ENCODE results near the gene SERPINB6. TPM values are rescaled to one million over a fixed set of nuclear protein-coding genes. Genes with fewer than 3 reads are reported as not detected.
A peak's percentile ranks its signal among the peaks of the same experiment; 100 is the strongest.
"Not testable (repeated sequence)": the region's sequence is repeated elsewhere in the genome, so short reads cannot be mapped to it uniquely, and the experiment has no call there.

SERPINB6 gene
- total RNA-seq, 6 experiments from 2014 or later: 27.0 to 48.5 (median 38.7) TPM

- ATAC-seq: no peak
- TF ChIP-seq CTCF (IDR thresholded peaks at IDR 0.05) (no peak), POLR2A (IDR thresholded peaks at IDR 0.05) (no peak)
- Histone ChIP-seq H3K4me1 (no peaks in the 10 kb centered on the region), H3K4me3 (no peak overlapping the region), H3K9me3 (no peaks in the 10 kb centered on the region), H3K36me3 (no peaks in the 10 kb centered on the region), H3K27ac (no peak overlapping the region), H3K27me3 (no peaks in the 10 kb centered on the region)
- 83% methylated on average over 13 of the region's 16 CpGs for WGBS (ENCODE audit: insufficient coverage, low coverage, low lambda C conversion rate, missing lambda C conversion rate)
- peak in 1 of 3 donors; percentile 32 for DNase-seq
- intact Hi-C loops (cut with DNase I): no loop called here
These were observed 33.2 kb downstream of the SERPINB6 start for GRCh38 chr6:2938004-2938631.

GRCh38 chr6:2937627-2938003, 33.8 kb downstream of the SERPINB6 start:
- DNase-seq: peak in 1 of 3 donors; percentile 11

GRCh38 chr6:2935566-2936291, 35.6 kb downstream of the SERPINB6 start:
- no peak for ATAC-seq
- intact Hi-C loops (cut with DNase I): no loop called here
- DNase-seq: peak in 1 of 3 donors; percentile 37
- peaks cover 0 to 8% (median 0%) of the 10 kb centered on the region in 4 donors for H3K4me1 ChIP-seq
- no peak overlapping the region for H3K27ac ChIP-seq
- no peak overlapping the region for H3K4me3 ChIP-seq
- H3K27me3 ChIP-seq: no peaks in the 10 kb centered on the region
- no peaks in the 10 kb centered on the region for H3K36me3 ChIP-seq
- TF ChIP-seq CTCF (IDR thresholded peaks at IDR 0.05) (no peak), POLR2A (IDR thresholded peaks at IDR 0.05) (no peak)
- no peaks in the 10 kb centered on the region for H3K9me3 ChIP-seq
- whole genome bisulfite sequencing (ENCODE audit: insufficient coverage, low coverage, low lambda C conversion rate, missing lambda C conversion rate): 80% methylated on average over 1 of the region's 44 CpGs

More at GRCh38 chr6:2937627-2938003, 33.8 kb downstream of the SERPINB6 start:
- no peak overlapping the region for H3K4me3 ChIP-seq
- WGBS (ENCODE audit: insufficient coverage, low coverage, low lambda C conversion rate, missing lambda C conversion rate): no CpG with 5 or more reads among the region's 3 CpGs
- H3K9me3 ChIP-seq: no peaks in the 10 kb centered on the region
- no peaks in the 10 kb centered on the region for H3K4me1 ChIP-seq
- peak in 1 of 4 donors; percentile 20 for ATAC-seq
- H3K27ac ChIP-seq: no peak overlapping the region
- no peaks in the 10 kb centered on the region for H3K36me3 ChIP-seq
- TF ChIP-seq CTCF (IDR thresholded peaks at IDR 0.05) (no peak), POLR2A (IDR thresholded peaks at IDR 0.05) (no peak)
- intact Hi-C loops (cut with DNase I): no loop called here
- no peaks in the 10 kb centered on the region for H3K27me3 ChIP-seq

- no peak for ATAC-seq
- Histone ChIP-seq H3K4me1 (peaks cover 0 to 8% (median 0%) of the 10 kb centered on the region in 4 donors), H3K9me3 (no peaks in the 10 kb centered on the region), H3K36me3 (no peaks in the 10 kb centered on the region), H3K4me3 (no peak overlapping the region), H3K27ac (no peak overlapping the region), H3K27me3 (no peaks in the 10 kb centered on the region)
- intact Hi-C loops (cut with DNase I): no loop called here
- DNase-seq: no peak
- WGBS (ENCODE audit: insufficient coverage, low coverage, low lambda C conversion rate, missing lambda C conversion rate): 100% methylated on average over 1 of the region's 1 CpG
- TF ChIP-seq CTCF (IDR thresholded peaks at IDR 0.05) (no peak), POLR2A (IDR thresholded peaks at IDR 0.05) (no peak)
These were observed 37.3 kb downstream of the SERPINB6 start for GRCh38 chr6:2934057-2934456.

GRCh38 chr6:2932911-2933310, 38.5 kb downstream of the SERPINB6 start:
- H3K36me3 ChIP-seq; H3K27ac ChIP-seq; ATAC-seq; intact Hi-C loops (cut with DNase I); H3K9me3 ChIP-seq; H3K4me3 ChIP-seq; H3K4me1 ChIP-seq; H3K27me3 ChIP-seq: not testable (repeated sequence)
- peak in 1 of 3 donors; percentile 23 for DNase-seq
- 63% methylated on average over 7 of the region's 11 CpGs for WGBS (ENCODE audit: insufficient coverage, low coverage, low lambda C conversion rate, missing lambda C conversion rate)

All from right lobe of liver (tissue), 6 donors.